Activated B cell treated with CpG ODN at 0.5 μM for 24 hours (primary cell): ENCODE data around the gene FPGS. TPM values are rescaled to one million over a fixed set of nuclear protein-coding genes. Genes with fewer than 3 reads are reported as not detected.

ENCODE experiments used
- ATAC-seq: fragments of 200-7000 bp; cut with Tn5 transposase; one replicate; pipeline ENCODE4 v1.10.0; 2021; ENCODE audit warnings: low read depth, mild to moderate bottlenecking, moderate library complexity
- CTCF ChIA-PET: fragments of 350-600 bp; sonication (Branson Sonifier 250); formaldehyde crosslinking; loops from one replicate; lab custom pipeline; 2021; ENCODE audit warnings: antibody characterized with exemption; lab: Charles Lee
- POLR2A ChIA-PET: fragments of 350-600 bp; sonication (Branson Sonifier 250); formaldehyde crosslinking; loops from one replicate; lab custom pipeline; 2021; ENCODE audit warnings: antibody characterized with exemption; lab: Charles Lee
- DNase-seq: peaks from one replicate; pipeline ENCODE4 v3.0.0; 2022
- H3K27ac Mint-ChIP-seq: one replicate; pipeline ENCODE4 v1.8.0; 2020; ENCODE audit warnings: mixed read lengths
- H3K27me3 Mint-ChIP-seq: one replicate; pipeline ENCODE4 v1.8.0; 2021; ENCODE audit warnings: mixed read lengths
- H3K36me3 Mint-ChIP-seq: one replicate; pipeline ENCODE4 v1.8.0; 2021; ENCODE audit warnings: low read depth, mixed read lengths
- H3K4me1 Mint-ChIP-seq: one replicate; pipeline ENCODE4 v1.8.0; 2021; ENCODE audit warnings: mixed read lengths
- H3K4me3 Mint-ChIP-seq: one replicate; pipeline ENCODE4 v1.8.0; 2020; ENCODE audit warnings: mild to moderate bottlenecking, mixed read lengths
- H3K9me3 Mint-ChIP-seq: one replicate; pipeline ENCODE4 v1.8.0; 2020; ENCODE audit warnings: mixed read lengths
- CTCF ChIP-seq: fragments of 200-600 bp; IDR thresholded peaks from one replicate; pipeline ENCODE4 v1.8.0; 2022; ENCODE audit warnings: antibody characterized with exemption, mild to moderate bottlenecking
- intact Hi-C: fragments of 100-400 bp; cut with micrococcal nuclease; formaldehyde crosslinking; loops from one replicate; pipeline ENCODE4 v1.15.1; 2024
- total RNA-seq: library from RNA; stranded (reverse); gene quantifications from 2 replicates; pipeline ENCODE4 v1.2.3, GENCODE V29; 2022

The FPGS gene
- total RNA-seq, 1 donor from 2014 or later: 135 TPM

- H3K9me3 Mint-ChIP-seq: no peaks in the 10 kb centered on the region
- intact Hi-C loops: no loop called here
- CTCF ChIA-PET: interaction anchor here (1.0 kb wide), 1 partner anchor 12 kb away, joined by 4 read pairs; no protein-coding TSS in a partner anchor
- DNase-seq: no peak
- no peak for TF ChIP-seq CTCF
- H3K27ac Mint-ChIP-seq: no peak overlapping the region
- no peaks in the 10 kb centered on the region for H3K27me3 Mint-ChIP-seq
- POLR2A ChIA-PET: no interaction called here
- ATAC-seq: no peak
- H3K4me3 Mint-ChIP-seq: no peak overlapping the region
- H3K4me1 Mint-ChIP-seq: peaks cover 58% of the 10 kb centered on the region
- no peaks in the 10 kb centered on the region for H3K36me3 Mint-ChIP-seq
These were observed 54.6 kb downstream of the FPGS start for GRCh38 chr9:127857278-127857677.

GRCh38 chr9:127858041-127858512 lies 55.4 kb downstream of the FPGS start:
- no peaks in the 10 kb centered on the region for H3K27me3 Mint-ChIP-seq
- H3K4me3 Mint-ChIP-seq: no peak overlapping the region
- intact Hi-C loops: no loop called here
- no peaks in the 10 kb centered on the region for H3K9me3 Mint-ChIP-seq
- POLR2A ChIA-PET: no interaction called here
- no peak overlapping the region for H3K27ac Mint-ChIP-seq
- TF ChIP-seq CTCF: no peak
- CTCF ChIA-PET: no interaction called here
- H3K36me3 Mint-ChIP-seq: no peaks in the 10 kb centered on the region
- peaks cover 62% of the 10 kb centered on the region for H3K4me1 Mint-ChIP-seq
- DNase-seq (no peak), ATAC-seq (no peak)

GRCh38 chr9:127860260-127860659 lies 57.6 kb downstream of the FPGS start:
- CTCF ChIA-PET: no interaction called here

GRCh38 chr9:127860779-127861178 lies 58.1 kb downstream of the FPGS start:
- DNase-seq (no peak), ATAC-seq (no peak)
- Mint-ChIP-seq H3K36me3 (no peaks in the 10 kb centered on the region), H3K4me3 (no peak overlapping the region), H3K4me1 (peaks cover 61% of the 10 kb centered on the region), H3K27ac (peak overlapping the region; percentile 59), H3K27me3 (no peaks in the 10 kb centered on the region), H3K9me3 (no peaks in the 10 kb centered on the region)
- CTCF ChIA-PET: interaction anchor here (1.0 to 1.4 kb wide), 2 partner anchors 9 to 60 kb away, joined by 4 to 6 read pairs; no protein-coding TSS in a partner anchor
- TF ChIP-seq CTCF: no peak
- POLR2A ChIA-PET: interaction anchor here (0.9 kb wide), 1 partner anchor 8 kb away, joined by 3 read pairs; no protein-coding TSS in a partner anchor
- intact Hi-C loops: no loop called here

More at GRCh38 chr9:127860260-127860659, 57.6 kb downstream of the FPGS start:
- no peaks in the 10 kb centered on the region for H3K36me3 Mint-ChIP-seq
- POLR2A ChIA-PET: interaction anchor here (0.6 kb wide), 1 partner anchor 95 kb away, joined by 4 read pairs; no protein-coding TSS in a partner anchor
- intact Hi-C loops: no loop called here
- H3K9me3 Mint-ChIP-seq: no peaks in the 10 kb centered on the region
- no peak overlapping the region for H3K4me3 Mint-ChIP-seq
- TF ChIP-seq CTCF: no peak
- no peak for ATAC-seq
- peaks cover 58% of the 10 kb centered on the region for H3K4me1 Mint-ChIP-seq
- no peak overlapping the region for H3K27ac Mint-ChIP-seq
- H3K27me3 Mint-ChIP-seq: no peaks in the 10 kb centered on the region
- no peak for DNase-seq

- peak overlapping the region; percentile 41 for H3K4me3 Mint-ChIP-seq
- peak overlapping the region; percentile 93 for H3K27ac Mint-ChIP-seq
- ChIA-PET CTCF (interaction anchor here (0.9 to 1.7 kb wide), 7 partner anchors 8 to 128 kb away, joined by 3 to 7 read pairs (median 4); partner anchors contain the start of gene TOR2A), POLR2A (interaction anchor here (0.6 to 3.2 kb wide), 7 partner anchors 9 to 257 kb away, joined by 3 to 14 read pairs (median 9); partner anchors contain the start of genes ENG, SH2D3C, ST6GALNAC4 and TOR2A)
- no peaks in the 10 kb centered on the region for H3K9me3 Mint-ChIP-seq
- H3K36me3 Mint-ChIP-seq: no peaks in the 10 kb centered on the region
- intact Hi-C loops: no loop called here
- peaks cover 65% of the 10 kb centered on the region for H3K4me1 Mint-ChIP-seq
- peak; percentile 60 for ATAC-seq
- no peak for TF ChIP-seq CTCF
- DNase-seq: peak; percentile 48
- no peaks in the 10 kb centered on the region for H3K27me3 Mint-ChIP-seq
These were observed 59.7 kb downstream of the FPGS start for GRCh38 chr9:127862075-127863011.
